SK-N-MC (cell line): ENCODE data around the gene OTULIN.

Experiments used
- EZH2 ChIP-seq: fragments of 200-600 bp; sonication (generic); IDR thresholded peaks from one replicate; pipeline ENCODE4 v1.6.1; 2017; ENCODE audit warnings: antibody characterized with exemption
- FOXP2 ChIP-seq: optimal IDR thresholded peaks from 2 replicates; pipeline ENCODE3; 2011; ENCODE audit warnings: mild to moderate bottlenecking, moderate library complexity; ENCODE audit not compliant: insufficient read depth; ENCODE audit errors: extremely low read length, control extremely low read depth
- POLR2AphosphoS5 ChIP-seq: IDR thresholded peaks from 2 replicates; pipeline ENCODE4 v1.6.1; 2012; ENCODE audit warnings: mild to moderate bottlenecking, low read depth, low read length, borderline replicate concordance

- TF ChIP-seq FOXP2 (no peak), POLR2AphosphoS5 (no peak), EZH2 (no peak)
These were observed 60.1 kb downstream of the OTULIN start for GRCh38 chr5:14724633-14725032.
